ENCODE measurements around the gene TRMT61A.

The TRMT61A gene

DNA sequence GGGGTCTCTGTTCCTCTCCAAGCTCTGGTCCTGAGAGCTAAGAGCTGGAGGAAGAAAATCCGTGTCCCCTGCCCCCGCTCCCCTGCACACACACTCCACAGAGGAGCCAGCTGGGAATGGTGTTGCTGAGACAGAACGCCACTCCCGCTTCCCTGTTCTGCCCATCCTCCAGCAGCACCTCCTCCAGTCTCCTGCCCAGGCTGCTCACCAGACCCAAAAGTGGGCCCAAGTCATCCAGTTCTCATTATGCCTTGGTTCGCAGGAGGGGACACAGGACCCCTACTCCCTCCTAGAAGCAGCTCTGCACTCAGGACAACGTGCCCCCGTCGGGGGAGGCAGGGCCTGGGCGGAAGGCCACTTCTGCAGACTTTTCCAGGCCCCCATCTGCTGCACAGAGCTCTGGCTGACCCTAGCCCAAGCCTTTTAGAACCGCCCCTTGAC is 830 bp upstream of the TRMT61A start:
- H3K27me3 ChIP-seq (ENCODE audit: control insufficient read depth, low read length), result no peaks in the 10 kb centered on the region
- H3K4me3 ChIP-seq (ENCODE audit: low read length), result peak overlapping the region; percentile 88
- no peak overlapping the region for H3K27ac ChIP-seq (ENCODE audit: low read depth, low read length)
- TF ChIP-seq, protein P1, sequence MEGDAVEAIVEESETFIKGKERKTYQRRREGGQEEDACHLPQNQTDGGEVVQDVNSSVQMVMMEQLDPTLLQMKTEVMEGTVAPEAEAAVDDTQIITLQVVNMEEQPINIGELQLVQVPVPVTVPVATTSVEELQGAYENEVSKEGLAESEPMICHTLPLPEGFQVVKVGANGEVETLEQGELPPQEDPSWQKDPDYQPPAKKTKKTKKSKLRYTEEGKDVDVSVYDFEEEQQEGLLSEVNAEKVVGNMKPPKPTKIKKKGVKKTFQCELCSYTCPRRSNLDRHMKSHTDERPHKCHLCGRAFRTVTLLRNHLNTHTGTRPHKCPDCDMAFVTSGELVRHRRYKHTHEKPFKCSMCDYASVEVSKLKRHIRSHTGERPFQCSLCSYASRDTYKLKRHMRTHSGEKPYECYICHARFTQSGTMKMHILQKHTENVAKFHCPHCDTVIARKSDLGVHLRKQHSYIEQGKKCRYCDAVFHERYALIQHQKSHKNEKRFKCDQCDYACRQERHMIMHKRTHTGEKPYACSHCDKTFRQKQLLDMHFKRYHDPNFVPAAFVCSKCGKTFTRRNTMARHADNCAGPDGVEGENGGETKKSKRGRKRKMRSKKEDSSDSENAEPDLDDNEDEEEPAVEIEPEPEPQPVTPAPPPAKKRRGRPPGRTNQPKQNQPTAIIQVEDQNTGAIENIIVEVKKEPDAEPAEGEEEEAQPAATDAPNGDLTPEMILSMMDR (IDR thresholded peaks at IDR 0.05; ENCODE audit: low read depth, low read length, poor library complexity, severe bottlenecking), result no peak
- no peak for TF ChIP-seq EZH2phosphoT487 (IDR thresholded peaks at IDR 0.05; ENCODE audit: borderline replicate concordance, low read length)
- no peaks in the 10 kb centered on the region for H3K9me2 ChIP-seq (replicated peaks; ENCODE audit: control insufficient read depth, low read length)
- no peaks in the 10 kb centered on the region for H3K9me3 ChIP-seq (ENCODE audit: control insufficient read depth, insufficient read depth, low read length)
- peak overlapping the region; percentile 92 for H3K4me2 ChIP-seq (ENCODE audit: low read length)
- no peaks in the 10 kb centered on the region for H4K20me1 ChIP-seq (ENCODE audit: control insufficient read depth, insufficient read depth, low read depth, low read length)
- H3K36me3 ChIP-seq (ENCODE audit: control insufficient read depth, low read length), result peaks cover 25% of the 10 kb centered on the region
- peaks cover 41% of the 10 kb centered on the region for H3K79me2 ChIP-seq (ENCODE audit: control insufficient read depth, low read length)
- peaks cover 32% of the 10 kb centered on the region for H3K4me1 ChIP-seq (ENCODE audit: control insufficient read depth, low read length)
- no peaks in the 10 kb centered on the region for H3F3A ChIP-seq (ENCODE audit: control insufficient read depth, insufficient read depth)

DNA sequence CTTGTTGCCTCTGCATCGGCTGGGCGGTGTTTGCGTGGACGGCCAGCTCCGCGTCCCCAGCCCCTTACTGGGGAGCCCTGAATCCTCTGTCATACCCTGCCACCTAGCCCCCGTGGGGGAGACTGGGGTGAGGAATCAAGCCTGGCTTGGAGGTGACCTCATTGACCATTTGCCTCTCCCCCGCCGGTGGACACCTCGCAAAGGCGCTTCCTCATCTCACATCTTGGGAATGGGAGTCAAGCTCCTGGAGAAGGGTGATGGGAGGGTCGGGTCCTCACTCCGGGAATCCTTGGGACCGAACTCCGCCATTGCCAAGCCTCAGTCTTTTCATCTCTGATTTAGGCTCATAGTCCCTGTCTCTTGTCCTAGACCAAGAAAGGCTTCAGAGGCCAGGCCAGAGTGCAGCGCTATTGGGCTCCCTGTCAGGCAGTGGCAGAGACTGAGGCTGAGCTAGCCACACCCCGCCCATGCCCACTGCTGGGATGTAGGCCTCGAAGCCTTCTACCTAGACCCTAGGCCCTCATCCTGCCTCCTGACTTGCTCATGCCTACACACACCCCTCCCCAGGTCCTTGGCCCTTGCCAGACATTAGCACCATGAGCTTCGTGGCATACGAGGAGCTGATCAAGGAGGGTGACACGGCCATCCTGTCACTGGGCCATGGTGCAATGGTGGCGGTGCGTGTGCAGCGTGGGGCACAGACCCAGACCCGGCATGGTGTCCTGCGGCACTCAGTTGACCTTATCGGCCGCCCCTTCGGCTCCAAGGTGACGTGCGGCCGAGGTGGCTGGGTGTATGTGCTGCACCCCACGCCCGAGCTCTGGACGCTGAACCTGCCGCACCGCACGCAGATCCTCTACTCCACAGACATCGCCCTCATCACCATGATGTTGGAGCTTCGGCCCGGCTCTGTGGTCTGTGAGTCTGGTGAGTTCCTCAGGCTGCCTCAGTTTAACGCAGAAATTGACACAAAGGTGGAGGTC is 678 bp downstream of the TRMT61A start:
- Histone ChIP-seq H3K27me3 (ENCODE audit: control insufficient read depth, low read length) (no peaks in the 10 kb centered on the region), H3K79me2 (ENCODE audit: control insufficient read depth, low read length) (peaks cover 41% of the 10 kb centered on the region), H3K9me3 (ENCODE audit: control insufficient read depth, insufficient read depth, low read length) (no peaks in the 10 kb centered on the region), H3K4me1 (ENCODE audit: control insufficient read depth, low read length) (peaks cover 32% of the 10 kb centered on the region), H3K9me2 (replicated peaks; ENCODE audit: control insufficient read depth, low read length) (no peaks in the 10 kb centered on the region), H3K4me2 (ENCODE audit: low read length) (peak overlapping the region; percentile 92), H3F3A (ENCODE audit: control insufficient read depth, insufficient read depth) (no peaks in the 10 kb centered on the region), H4K20me1 (ENCODE audit: control insufficient read depth, insufficient read depth, low read depth, low read length) (no peaks in the 10 kb centered on the region), H3K27ac (ENCODE audit: low read depth, low read length) (no peak overlapping the region), H3K36me3 (ENCODE audit: control insufficient read depth, low read length) (peaks cover 29% of the 10 kb centered on the region), H3K4me3 (ENCODE audit: low read length) (peak overlapping the region; percentile 88)
- TF ChIP-seq EZH2phosphoT487 (IDR thresholded peaks at IDR 0.05; ENCODE audit: borderline replicate concordance, low read length), result no peak
- TF ChIP-seq, protein P1 (IDR thresholded peaks at IDR 0.05; ENCODE audit: low read depth, low read length, poor library complexity, severe bottlenecking), result no peak

DNA sequence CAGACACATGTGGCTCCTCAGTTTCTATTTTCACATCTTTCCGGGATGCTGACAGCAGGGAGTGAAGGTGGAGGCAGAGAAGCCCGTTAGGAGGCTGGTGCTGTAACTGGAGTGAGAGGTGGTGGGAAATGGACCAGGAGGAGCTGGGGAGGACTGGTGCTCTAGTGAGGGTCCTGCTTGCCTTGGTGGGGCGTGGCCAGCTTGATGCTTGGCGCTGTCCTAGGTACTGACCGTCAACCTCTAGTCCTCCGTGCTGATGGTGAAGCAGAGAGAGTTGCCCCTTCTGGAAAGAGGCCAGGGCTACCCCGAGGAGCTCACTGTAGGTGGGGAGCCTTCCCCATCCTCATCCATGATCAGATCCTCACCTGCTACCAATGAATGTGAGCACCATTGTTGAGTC is 1.4 kb downstream of the TRMT61A start:
- Histone ChIP-seq H3K9me2 (replicated peaks; ENCODE audit: control insufficient read depth, low read length) (no peaks in the 10 kb centered on the region), H3K79me2 (ENCODE audit: control insufficient read depth, low read length) (peaks cover 41% of the 10 kb centered on the region), H4K20me1 (ENCODE audit: control insufficient read depth, insufficient read depth, low read depth, low read length) (no peaks in the 10 kb centered on the region), H3K27ac (ENCODE audit: low read depth, low read length) (no peak overlapping the region), H3K27me3 (ENCODE audit: control insufficient read depth, low read length) (no peaks in the 10 kb centered on the region), H3K4me1 (ENCODE audit: control insufficient read depth, low read length) (peaks cover 32% of the 10 kb centered on the region), H3K36me3 (ENCODE audit: control insufficient read depth, low read length) (peaks cover 30% of the 10 kb centered on the region), H3K4me3 (ENCODE audit: low read length) (peak overlapping the region; percentile 88), H3K9me3 (ENCODE audit: control insufficient read depth, insufficient read depth, low read length) (no peaks in the 10 kb centered on the region), H3K4me2 (ENCODE audit: low read length) (peak overlapping the region; percentile 92), H3F3A (ENCODE audit: control insufficient read depth, insufficient read depth) (no peaks in the 10 kb centered on the region)
- TF ChIP-seq EZH2phosphoT487 (IDR thresholded peaks at IDR 0.05; ENCODE audit: borderline replicate concordance, low read length), result no peak
- TF ChIP-seq, protein P1 (IDR thresholded peaks at IDR 0.05; ENCODE audit: low read depth, low read length, poor library complexity, severe bottlenecking), result no peak
